Frontal cortex (tissue), 4 donors: ENCODE measurements around the gene PACS1. TPM values are rescaled to one million over a fixed set of nuclear protein-coding genes. Genes with fewer than 3 reads are reported as not detected.

Source experiments
- DNase-seq, 2 donors: peaks; one replicate each; pipeline ENCODE4 v3.0.0; 2012; ENCODE audit warnings: low spot score in 2 of 2
- FAIRE-seq: peaks from 2 replicates; lab custom pipeline; 2012; peaks lifted over from hg19 to GRCh38; lab: Jason Lieb, UNC
- total RNA-seq: library from RNA; depleted of rRNA; stranded (reverse); fragments of >200 nt; gene quantifications from one replicate; pipeline ENCODE4 v1.2.3, GENCODE V29; 2014
- donor health status: control.
- donor health status: control.
- donor health status: control.

Gene PACS1
- total RNA-seq, 1 donor from 2014 or later: 29.3 TPM

DNA sequence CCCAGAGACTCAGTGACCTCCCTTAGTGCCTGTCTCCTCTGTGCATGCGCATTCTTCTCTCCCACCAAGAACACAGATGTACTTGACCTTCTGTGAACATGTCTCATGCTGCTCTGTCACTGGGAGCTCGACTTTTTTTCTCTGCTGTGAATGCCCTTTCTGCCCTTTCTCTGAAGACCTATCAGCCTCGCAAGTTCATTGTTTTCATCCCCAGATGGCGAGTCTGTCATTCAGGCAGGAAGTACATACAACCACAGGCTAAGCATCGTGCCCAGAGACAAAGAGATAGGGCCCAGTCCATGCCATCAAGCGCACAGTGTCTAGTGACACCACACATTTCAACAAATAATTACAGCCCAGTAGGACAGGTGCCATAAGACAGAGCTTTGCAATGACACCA is 148.0 kb downstream of the PACS1 start:
- FAIRE-seq (no peak), DNase-seq (no peak)

DNA sequence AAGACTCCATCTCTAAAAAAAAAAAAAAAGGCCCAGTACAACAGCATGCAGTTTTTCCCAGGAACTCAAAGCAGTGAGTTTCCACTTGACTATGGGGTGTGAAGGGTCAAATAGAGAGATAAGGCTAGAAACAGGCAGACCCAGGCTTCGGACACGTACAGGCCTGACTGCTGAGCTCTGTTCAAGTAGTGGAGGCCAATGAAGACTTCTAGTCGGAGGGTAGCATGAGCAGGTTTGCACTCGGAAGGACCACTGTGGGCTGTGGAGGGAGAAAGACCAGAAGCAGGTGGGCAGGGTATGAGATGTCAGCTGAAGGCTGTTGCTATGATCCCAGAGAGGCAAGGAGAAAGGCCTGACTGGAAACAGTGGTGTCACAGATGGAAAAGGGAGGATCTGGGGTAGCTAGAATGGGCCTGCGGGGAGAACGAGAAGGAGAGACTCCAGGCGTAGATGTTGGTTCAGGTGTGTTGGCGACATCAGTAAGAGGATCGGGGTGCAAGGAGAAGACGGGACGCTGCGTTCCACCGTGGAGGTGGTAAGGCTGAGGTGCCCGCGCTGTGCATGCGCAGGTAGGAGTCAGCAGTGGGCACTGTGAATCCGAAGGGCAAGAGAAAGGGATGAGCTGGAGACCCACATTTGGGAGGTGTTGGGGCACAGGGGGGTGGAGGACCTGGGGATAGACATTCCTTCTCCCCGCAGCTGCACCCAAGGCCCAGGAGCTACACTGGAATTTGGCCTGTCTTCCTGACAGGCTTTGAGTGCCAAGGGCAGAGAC is 149.0 kb downstream of the PACS1 start:
- DNase-seq: no peak
- FAIRE-seq: no peak

DNA sequence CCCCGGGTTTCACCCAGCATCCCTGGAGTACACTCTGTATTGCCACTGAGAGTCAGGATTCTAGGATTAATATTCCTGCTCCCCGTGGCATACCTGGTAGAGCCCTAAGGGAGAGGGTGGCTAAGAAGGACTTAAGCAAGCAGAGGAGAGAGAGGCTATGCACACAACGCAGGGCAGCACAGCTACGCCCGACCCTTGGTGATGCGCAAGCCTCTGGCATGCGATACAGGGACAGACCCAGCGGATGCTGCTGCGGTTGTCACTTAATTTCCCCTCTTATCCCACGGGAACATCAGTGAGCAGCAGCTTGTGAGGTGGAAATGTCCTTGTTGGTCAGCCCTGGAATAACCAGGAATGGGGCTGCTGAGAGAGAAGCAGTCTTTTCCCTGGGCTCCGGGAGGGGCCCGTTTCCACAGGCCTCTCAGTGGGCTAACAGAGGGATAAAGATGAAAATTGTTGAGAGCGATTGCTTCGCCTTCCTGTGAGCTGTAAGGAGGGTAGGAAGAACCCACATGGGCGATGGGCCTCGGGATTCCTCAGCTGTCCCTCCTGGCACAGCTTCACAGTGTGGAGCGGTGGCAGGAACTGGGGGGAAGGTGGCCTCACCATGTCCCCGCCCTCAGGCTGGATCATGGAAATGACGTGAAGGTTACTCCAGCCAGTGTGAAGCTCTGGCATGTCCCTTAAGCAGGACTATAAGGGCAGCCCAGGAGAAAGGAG is 149.9 kb downstream of the PACS1 start:
- FAIRE-seq (no peak), DNase-seq (no peak)

DNA sequence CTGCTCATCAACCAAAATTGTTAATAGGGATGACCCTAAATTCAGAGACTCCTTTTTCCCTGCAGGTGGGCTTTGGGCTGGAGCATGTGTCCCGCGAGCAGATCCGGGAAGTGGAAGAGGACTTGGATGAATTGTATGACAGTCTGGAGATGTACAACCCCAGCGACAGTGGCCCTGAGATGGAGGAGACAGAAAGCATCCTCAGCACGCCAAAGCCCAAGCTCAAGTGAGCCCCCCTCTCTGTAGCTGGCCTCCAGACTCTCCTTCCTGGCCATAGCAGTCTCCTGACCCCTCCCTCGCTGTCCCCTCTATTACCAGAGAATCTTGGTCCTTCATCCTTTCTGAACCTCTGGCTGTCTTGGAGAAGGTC is 150.5 kb downstream of the PACS1 start:
- DNase-seq (no peak), FAIRE-seq (no peak)

DNA sequence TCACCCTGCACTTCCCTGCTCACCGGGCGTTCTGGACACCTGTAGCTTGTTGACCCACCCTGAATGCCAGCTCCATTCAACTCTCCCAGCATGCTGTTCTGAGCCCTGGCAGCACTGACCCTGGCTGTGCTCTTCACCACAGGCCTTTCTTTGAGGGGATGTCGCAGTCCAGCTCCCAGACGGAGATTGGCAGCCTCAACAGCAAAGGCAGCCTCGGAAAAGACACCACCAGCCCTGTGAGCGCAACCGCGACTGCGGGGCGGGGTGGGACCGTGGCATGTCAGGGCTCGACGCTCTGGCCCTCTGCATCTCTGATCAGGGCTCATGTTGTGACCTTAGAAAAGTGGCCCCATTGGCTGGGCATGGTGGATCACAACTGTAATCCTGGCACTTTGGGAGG is 150.9 kb downstream of the PACS1 start:
- no peak for FAIRE-seq
- DNase-seq: no peak

DNA sequence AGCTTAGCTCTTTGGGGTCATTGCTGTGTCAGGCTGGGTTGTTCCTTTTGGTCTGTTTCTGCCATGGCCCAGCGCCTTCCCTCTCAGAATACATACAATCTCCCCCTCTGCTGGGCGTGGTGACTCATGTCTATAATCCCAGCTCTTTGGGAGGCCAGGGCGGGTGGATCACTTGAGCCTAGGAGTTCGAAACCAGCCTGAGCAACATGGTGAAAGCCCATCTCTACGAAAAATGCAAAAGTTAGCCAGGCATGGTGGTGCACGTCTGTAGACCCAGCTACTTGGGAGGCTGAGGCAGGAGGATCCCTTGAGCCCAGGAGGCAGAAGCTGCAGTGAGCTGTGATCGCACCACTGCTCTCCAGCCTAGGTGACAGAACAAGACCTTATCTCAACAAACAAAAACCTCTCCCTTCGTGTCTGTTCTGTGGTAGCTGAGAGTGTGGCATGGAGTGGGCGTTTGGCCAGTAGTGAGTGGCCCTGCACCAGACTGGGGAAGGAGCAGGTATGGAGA is 151.7 kb downstream of the PACS1 start:
- FAIRE-seq: no peak

DNA sequence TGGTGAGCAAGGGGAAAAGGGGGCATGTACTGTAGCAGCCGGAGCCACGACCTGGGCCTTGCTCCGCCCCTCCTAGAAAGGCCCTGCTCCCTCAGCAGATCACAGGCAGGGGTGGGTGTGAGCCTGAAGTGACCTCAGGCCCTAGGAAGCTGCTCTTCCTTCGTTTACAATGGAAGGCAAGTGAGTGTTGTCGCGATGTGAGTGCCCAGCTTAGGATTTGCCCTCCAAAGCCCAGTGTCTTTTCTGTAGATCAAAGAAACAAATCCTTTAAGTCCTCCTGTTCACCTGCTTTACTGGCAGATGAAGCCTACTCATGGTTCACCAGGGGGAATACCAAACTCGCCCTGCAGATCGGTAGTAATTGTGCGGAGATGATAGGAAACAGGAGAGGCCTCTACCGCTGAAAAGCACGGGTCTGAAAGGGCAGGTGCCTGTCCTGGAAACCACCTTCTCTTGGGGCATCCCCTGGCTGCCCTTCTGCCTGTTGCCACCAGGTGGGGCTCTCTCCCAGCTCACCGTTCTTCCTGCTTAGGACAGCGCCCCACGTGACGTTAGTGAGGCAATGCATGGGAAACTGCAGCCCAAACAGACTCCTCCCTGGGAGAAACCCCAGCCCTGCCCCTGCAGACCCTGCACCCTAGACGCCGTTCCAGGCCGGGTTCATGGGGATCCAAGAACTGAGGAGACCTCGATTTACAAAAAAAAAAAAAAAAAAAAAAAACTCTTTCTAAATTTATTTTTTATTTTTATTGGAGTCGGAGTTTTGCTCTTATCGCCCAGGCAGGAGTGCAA is 152.5 kb downstream of the PACS1 start:
- DNase-seq (peak; percentile 81 to 87), FAIRE-seq (no peak)

More for the DNA sequence above, 151.7 kb downstream of the PACS1 start:
- DNase-seq: no peak

DNA sequence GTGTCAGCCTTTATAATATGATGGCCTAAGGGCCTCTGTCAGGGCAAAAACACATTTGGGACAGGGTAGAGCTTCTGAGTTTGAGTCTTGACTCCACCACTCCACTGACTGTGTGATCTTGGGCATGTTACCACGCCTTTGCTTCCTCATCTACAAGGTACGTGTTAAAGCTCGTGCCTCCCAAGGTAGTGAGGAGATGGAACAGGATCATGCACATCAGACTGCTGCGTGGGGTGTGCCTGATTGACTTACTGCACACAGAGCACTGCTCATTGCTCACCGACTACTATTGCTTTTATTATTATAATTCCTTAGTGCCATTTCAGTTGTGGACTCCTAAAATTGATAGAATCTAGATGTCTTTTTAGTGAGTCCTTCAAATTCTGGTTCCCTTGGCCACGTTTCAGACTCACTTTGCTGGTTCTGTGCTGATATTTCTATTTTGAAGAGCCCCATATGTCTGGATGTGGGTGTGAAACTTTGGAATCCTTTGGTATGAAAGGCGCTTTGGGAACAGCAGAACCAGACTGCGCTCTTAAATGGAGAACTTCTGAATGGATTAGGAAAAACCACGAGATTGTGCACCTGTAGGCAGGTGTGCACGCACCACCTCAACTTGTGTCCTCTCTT is 154.3 kb downstream of the PACS1 start:
- DNase-seq (no peak), FAIRE-seq (no peak)

DNA sequence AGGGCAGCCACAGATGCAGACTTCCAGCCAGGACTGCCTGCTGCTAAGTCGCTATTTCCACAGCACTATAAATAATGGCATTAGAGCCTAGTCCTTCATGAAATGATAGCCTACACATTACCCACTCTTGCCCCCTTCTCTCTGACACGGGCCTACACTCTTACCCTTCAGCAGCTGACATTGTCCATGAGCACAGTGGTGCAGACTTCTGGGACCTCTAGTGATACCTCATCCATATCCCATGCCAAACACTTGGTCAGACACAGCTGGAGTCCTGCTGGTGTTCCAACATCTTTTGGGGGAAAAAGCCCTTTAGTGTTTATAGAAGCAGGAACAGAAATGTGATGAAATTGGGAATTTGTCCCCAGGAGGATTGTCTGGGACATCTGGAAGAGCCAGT is 155.0 kb downstream of the PACS1 start:
- DNase-seq (no peak), FAIRE-seq (no peak)

DNA sequence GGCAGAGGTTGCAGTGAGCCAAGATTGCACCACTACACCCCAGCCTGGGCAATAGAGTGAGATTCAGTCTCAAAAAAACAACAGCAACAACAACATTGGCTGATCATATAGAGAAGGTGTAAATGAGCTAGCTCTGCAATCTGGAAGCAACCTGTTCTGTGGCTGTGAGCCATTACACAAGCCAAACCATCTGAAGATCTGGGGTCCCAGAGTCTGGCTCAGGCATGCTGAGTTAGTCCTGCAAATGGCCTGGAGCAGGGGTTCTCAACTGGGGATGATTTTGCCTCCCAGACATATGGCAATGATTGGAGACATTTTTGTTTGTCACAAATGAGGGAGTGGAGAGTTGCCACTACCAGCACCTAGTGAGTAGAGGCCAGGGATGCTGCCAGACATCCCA is 156.0 kb downstream of the PACS1 start:
- DNase-seq: no peak
- no peak for FAIRE-seq

DNA sequence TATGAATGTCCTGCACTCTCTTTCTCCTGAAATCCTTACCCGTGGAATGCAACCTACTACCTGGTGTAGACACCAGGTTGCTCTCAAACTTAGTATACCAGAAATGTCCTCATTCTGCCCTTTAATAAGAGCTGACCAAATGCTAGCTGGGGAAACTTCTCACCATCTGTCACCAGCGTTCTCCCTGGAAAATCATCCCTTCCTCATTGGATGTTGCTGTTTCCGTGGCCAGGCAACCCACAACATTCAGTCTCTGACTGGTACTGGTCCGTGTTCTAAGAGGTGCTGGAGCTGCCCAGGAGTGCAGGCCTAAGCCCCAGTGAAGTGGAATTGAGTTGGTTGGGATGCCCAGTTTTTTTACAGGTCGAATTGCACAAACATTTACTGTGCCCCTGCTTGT is 157.6 kb downstream of the PACS1 start:
- FAIRE-seq (no peak), DNase-seq (no peak)

DNA sequence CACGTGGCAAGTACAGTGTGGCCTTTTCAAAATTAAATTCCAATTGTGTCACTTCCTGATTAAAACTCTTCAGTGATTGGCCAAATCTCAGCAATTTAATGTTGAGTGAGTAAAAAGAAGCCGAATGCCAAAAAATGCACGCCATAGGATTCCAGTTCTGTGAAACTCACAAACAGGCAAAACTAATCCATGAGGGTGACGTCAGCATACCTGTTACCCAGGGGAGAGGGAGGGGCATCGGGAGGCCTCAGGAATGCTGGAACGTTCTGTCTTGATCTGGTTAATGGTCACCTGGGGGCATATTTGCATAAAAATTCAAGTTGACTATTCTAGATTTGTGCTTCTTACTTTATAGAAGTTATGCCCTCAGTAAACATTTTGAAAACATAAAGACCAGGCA is 158.4 kb downstream of the PACS1 start:
- no peak for DNase-seq

DNA sequence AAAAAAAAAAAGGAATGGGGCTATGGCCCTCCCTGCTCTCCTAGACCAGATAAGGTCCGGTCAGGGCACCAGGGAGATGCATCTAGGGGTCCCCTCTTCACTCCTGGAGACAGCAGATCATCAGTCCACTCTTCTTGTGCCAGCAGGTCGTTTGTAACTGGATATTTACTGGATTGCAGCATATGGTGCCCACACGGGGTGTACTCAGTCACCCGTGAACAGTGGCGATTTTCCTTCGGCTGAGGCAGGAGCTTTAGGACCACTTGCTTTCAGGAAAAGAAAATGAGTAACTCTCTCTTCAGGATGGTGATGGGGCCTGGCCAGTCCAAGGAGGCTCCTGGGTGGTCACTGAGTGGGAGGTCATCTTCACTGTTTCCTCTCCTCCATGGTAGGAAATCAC is 160.1 kb downstream of the PACS1 start:
- DNase-seq (no peak), FAIRE-seq (no peak)

More for the DNA sequence above, 158.4 kb downstream of the PACS1 start:
- no peak for FAIRE-seq

DNA sequence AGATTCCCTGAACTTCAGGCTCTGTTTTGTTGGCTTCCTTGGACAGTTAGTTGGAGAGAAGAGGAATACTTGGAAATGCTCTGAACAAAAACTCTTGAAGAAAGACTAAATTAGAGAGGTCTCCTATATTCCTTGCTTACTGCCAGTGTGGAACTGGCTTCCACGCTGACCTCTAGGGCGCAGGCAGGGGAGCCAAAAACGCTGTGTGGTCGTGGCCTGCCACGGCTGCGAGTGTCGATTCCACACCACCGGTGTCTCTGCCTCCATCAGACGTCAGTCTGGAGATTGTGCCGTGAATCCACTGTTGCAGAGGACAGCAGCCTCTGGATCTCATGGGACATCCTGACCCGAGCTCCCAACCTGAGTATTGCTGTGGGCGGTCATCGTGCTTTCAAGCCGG is 160.9 kb downstream of the PACS1 start:
- DNase-seq (no peak), FAIRE-seq (no peak)

DNA sequence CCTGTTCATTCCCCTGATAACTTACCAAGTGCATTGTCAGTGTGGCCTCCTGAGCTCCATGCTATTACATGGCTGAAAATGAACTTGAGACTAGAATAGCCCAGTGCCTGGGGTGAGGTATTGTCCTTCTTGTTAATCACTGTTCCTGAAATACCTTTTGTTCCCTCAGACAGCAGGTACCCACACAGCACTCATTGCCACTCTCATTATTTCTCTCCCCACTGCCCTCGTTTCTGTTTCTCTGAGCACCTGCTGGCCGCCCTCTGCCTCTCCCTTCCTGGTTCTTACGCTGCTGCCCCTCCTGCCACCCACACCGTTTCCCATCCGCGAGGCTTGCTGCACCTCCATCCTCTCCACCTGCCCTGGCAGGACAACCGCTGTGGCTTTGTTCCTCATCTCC is 161.5 kb downstream of the PACS1 start:
- FAIRE-seq (no peak), DNase-seq (no peak)

DNA sequence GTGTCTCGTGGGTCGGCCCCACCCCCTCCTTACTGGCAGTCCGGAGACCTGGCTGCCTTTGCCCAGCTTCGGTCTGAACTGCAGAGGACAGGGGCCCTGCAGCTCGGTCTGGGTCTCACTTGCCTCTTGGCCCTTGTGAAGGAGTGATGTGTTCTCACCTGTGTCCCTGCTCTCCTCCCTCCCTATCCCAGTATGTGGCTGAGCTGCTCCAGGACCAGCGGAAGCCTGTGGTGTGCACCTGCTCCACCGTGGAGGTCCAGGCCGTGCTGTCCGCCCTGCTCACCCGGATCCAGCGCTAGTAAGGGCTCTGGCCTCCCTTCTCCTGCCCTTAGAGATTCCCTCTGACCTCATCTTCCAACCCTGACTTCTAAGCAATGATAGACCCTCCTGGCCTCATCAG is 162.7 kb downstream of the PACS1 start:
- no peak for FAIRE-seq
- DNase-seq: no peak

DNA sequence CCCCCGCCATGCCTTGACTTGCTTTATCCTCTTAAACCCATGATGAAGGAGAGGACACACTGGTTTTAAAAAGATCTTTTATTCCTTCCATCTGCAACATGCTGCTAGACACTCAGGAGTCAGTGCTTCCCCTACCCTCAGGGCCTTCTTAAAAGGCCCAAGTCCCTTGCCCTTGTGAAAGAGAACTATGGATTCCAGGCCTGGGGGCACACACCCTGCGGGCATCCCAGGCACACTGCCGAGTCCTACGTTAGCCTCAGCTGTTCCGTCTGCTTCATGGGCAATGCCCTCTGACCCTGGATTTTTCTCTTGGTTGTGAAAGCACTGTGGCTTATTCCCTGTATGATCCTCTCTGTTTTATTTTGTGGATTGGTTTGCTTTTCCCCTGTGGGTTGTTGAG is 163.2 kb downstream of the PACS1 start:
- no peak for DNase-seq
- FAIRE-seq: no peak

DNA sequence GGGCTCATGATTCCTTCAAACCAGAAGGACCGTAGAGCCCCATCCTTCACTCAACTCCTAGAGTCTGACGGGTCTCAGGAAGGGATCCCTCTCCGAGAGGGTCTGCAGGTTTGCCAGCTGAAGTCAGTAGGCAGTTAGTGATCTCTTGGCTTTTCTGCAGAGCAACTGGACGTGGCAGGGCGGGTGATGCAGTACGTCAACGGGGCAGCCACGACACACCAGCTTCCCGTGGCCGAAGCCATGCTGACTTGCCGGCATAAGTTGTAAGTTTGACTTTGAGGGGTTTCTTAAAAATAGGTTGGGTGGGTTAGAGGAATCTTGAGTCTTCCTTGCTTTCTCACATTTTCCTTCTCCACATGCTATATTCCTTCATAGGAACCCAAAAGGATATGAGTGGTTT is 165.1 kb downstream of the PACS1 start:
- FAIRE-seq: no peak

DNA sequence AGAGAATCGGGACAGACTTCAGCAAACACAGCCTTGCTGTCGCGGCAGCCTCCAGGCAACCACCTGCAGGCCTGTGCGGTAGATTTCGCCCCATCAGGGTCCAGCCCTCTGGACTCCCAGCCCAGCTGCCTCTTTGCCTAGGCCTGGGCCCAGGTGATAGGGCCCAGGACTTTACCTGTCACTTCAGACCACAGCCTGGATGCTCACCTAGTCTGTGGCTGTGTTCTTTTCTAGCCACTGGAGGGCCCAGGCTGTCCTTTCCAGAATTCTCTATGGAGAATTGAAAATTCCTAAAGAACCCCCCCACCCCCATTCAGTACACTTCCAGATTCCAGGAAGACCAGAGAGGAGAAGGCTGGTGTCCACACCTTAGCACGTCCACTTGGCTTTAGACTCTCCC is 167.8 kb downstream of the PACS1 start:
- FAIRE-seq (no peak), DNase-seq (no peak)

More for the DNA sequence above, 165.1 kb downstream of the PACS1 start:
- no peak for DNase-seq

DNA sequence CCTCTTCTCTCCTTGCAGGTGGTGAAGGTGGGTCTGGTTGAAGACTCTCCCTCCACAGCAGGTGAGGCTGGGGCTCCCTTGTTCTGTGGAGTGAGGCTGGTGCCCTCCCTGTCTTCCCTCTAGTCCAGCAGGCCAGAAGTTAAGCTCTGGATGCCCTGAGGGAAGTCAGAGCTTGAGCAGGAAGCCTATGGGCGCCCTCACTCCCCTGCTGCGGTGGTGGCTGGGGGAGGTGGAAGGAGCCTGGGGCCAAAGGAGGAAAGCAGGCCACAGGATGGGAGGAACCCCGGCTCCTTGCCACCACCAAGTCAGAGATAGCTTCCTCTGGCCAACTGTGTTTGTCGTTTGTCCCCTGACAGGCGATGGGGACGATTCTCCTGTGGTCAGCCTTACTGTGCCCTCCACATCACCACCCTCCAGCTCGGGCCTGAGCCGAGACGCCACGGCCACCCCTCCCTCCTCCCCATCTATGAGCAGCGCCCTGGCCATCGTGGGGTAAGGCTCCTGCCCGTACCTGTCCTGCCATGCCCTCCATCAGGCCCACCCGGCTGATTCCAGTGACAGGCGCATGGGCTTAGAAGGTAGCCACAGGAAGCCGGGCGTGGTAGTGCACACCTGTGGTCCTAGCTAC is 168.8 kb downstream of the PACS1 start:
- FAIRE-seq (no peak), DNase-seq (no peak)
